GM10847 (cell line): Measurements from ENCODE around the gene CPNE5.

Source experiments
- POLR2A ChIP-seq: IDR thresholded peaks from 2 replicates; pipeline ENCODE4 v1.6.1; 2011; ENCODE audit not compliant: insufficient read length; ENCODE audit errors: extremely low read depth

Gene CPNE5

GRCh38 chr6:36695414-36695813, 143.8 kb downstream of the CPNE5 start:
- TF ChIP-seq POLR2A: no peak

- no peak for TF ChIP-seq POLR2A
These were observed 144.6 kb downstream of the CPNE5 start for GRCh38 chr6:36694616-36695015.

GRCh38 chr6:36692861-36693702, 146.2 kb downstream of the CPNE5 start:
- TF ChIP-seq POLR2A: no peak

- TF ChIP-seq POLR2A: no peak
These were observed 147.0 kb downstream of the CPNE5 start for GRCh38 chr6:36692220-36692619.

- no peak for TF ChIP-seq POLR2A
These were observed 147.6 kb downstream of the CPNE5 start for GRCh38 chr6:36691612-36692011.

- no peak for TF ChIP-seq POLR2A
These were observed 148.2 kb downstream of the CPNE5 start for GRCh38 chr6:36691011-36691410.
